Psoas muscle (tissue), 8 donors: ENCODE results near the gene R3HDM2. TPM values are rescaled to one million over a fixed set of nuclear protein-coding genes. Genes with fewer than 3 reads are reported as not detected.

ENCODE experiments used
- ATAC-seq, 4 donors: fragments of 200-7000 bp; cut with Tn5 transposase; one replicate each; pipeline ENCODE4 v1.9.1; 2020; ENCODE audit warnings: moderate library complexity in 3 of 4, mild to moderate bottlenecking in 2 of 4
- DNase-seq, 2 donors: peaks; one replicate each; pipeline ENCODE4 v3.0.0-alpha.2; 2020
- H3K27ac ChIP-seq: fragments of 200-600 bp; one replicate; pipeline ENCODE4 v1.8.0; 2022
- H3K27me3 ChIP-seq, 3 donors: fragments of 200-600 bp in 1 of 3; one replicate each; pipeline versions ENCODE4 v1.6.1 to v1.8.0; 2013 to 2022; ENCODE audit warnings: low read length in 2 of 3, mild to moderate bottlenecking in 2 of 3, moderate library complexity in 1 of 3; ENCODE audit not compliant: insufficient read depth in 3 of 3
- H3K36me3 ChIP-seq, 2 donors: fragments of 200-600 bp in 1 of 2; one replicate each; pipeline versions ENCODE4 v1.6.1 to v1.8.0; 2013 to 2022; ENCODE audit warnings: low read depth in 1 of 2, mild to moderate bottlenecking in 1 of 2, moderate library complexity in 1 of 2; ENCODE audit not compliant: insufficient read depth in 1 of 2
- H3K4me1 ChIP-seq: fragments of 200-600 bp; one replicate; pipeline ENCODE4 v1.8.0; 2022
- H3K4me3 ChIP-seq: fragments of 200-600 bp; one replicate; pipeline ENCODE4 v1.8.0; 2022; ENCODE audit warnings: mild to moderate bottlenecking
- H3K9me3 ChIP-seq: fragments of 200-600 bp; one replicate; pipeline ENCODE4 v1.8.0; 2022
- WGBS, 3 donors: extraction: QIAGEN DNeasy Blood & Tissue Kit; methylation state at CpG; one replicate each; pipeline versions ENCODE4 v1.1.6 to v1.1.7; 2013; 5-methylcytosine and 5-hydroxymethylcytosine counted together
- intact Hi-C, 2 donors: fragments of 100-400 bp; cut with DNase I; formaldehyde crosslinking; loops; one replicate each; pipeline versions ENCODE4 v1.11.0 to v1.14.2; 2022
- polyA plus RNA-seq, 3 donors: library from polyadenylated mRNA; stranded (reverse); fragments of 200-250 nt; gene quantifications; one replicate each; pipeline ENCODE4 v1.2.3, GENCODE V29; 2013
- total RNA-seq, 4 donors: library from RNA; stranded (reverse); fragmentation: NEBNext Ultra II Directional in 2 of 4; extraction: Animal tissue kit (Norgen Biotek cat#: 25700) in 2 of 4; gene quantifications; one replicate each; pipeline versions ENCODE4 v1.2.1 to v1.2.4, GENCODE V29; 2021 to 2023
- TF ChIP-seq, protein P1 (sequence below): fragments of 200-600 bp; IDR thresholded peaks from one replicate; pipeline ENCODE4 v1.8.0; 2022; ENCODE audit warnings: antibody characterized with exemption
- donor health status: healthy with polysubstance abuse.
- donor health status: DM: no; HTN: no; CAD: no; lungs with moderate emphysema.
- donor health status: Bipolar disorder and iron deficiency.
- donor health status: healthy.
- donor health status: DM: yes; HTN: yes; CAD: no.
- donor health status: DM: no; HTN: no; CAD: no.
- donor health status: DM: no; HTN: no; CAD: no.
- donor health status: DM: yes; HTN: yes; CAD: no.

The R3HDM2 gene
- total and polyA plus RNA-seq, 7 donors: 12.1 to 64.9 (median 41.4) TPM

DNA sequence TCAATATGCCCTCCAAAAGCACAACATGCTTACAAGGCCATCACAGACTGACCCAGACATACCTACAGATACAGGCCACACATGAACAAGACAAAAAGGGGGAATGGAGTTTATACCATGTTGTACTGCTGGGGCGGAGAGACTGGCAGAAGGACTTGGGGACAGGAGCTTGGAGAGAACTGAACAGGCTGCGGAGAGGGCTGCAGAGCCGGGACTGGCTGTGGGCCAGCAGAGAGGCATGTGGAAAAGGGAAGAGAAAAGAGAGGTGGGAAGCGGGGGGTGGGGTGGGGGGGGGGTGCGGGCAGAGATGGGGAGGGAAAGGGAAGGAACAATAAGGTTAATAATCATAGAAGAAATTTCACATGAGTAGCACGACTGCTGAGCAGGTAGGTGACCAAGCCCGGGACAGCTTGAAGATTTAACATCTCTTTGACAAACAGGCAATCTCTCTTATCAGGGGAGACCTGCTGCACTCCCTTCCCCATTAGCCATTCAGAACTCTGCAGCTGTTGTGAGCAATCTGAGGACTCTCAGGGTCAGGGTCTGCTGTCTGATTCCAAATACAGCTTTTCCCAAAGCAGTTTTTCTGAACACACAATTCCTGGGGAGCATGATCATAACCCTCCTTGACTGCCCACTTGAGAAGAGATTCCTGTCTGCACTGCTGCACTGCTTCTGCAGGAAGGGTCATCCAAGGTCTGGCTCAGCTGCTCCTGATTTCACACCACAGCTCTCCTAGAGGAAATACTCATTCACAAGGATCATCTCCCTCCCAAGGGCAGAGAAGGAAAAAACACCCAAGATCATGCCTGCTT is 158.3 kb downstream of the R3HDM2 start:
- intact Hi-C loops: no loop called here
- ATAC-seq: peak; percentile 68 to 90 (median 80)
- no peak overlapping the region for H3K4me3 ChIP-seq
- peaks cover 19% of the 10 kb centered on the region for H3K4me1 ChIP-seq
- DNase-seq: no peak
- TF ChIP-seq, protein P1, sequence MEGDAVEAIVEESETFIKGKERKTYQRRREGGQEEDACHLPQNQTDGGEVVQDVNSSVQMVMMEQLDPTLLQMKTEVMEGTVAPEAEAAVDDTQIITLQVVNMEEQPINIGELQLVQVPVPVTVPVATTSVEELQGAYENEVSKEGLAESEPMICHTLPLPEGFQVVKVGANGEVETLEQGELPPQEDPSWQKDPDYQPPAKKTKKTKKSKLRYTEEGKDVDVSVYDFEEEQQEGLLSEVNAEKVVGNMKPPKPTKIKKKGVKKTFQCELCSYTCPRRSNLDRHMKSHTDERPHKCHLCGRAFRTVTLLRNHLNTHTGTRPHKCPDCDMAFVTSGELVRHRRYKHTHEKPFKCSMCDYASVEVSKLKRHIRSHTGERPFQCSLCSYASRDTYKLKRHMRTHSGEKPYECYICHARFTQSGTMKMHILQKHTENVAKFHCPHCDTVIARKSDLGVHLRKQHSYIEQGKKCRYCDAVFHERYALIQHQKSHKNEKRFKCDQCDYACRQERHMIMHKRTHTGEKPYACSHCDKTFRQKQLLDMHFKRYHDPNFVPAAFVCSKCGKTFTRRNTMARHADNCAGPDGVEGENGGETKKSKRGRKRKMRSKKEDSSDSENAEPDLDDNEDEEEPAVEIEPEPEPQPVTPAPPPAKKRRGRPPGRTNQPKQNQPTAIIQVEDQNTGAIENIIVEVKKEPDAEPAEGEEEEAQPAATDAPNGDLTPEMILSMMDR: no peak
- H3K9me3 ChIP-seq: no peaks in the 10 kb centered on the region
- H3K36me3 ChIP-seq: peaks cover 0 to 46% of the 10 kb centered on the region in 2 donors
- WGBS, 3 donors: 25 to 28% (median 26%) methylated on average over 6 to 7 of the region's 7 CpGs
- no peaks in the 10 kb centered on the region for H3K27me3 ChIP-seq
- no peak overlapping the region for H3K27ac ChIP-seq

DNA sequence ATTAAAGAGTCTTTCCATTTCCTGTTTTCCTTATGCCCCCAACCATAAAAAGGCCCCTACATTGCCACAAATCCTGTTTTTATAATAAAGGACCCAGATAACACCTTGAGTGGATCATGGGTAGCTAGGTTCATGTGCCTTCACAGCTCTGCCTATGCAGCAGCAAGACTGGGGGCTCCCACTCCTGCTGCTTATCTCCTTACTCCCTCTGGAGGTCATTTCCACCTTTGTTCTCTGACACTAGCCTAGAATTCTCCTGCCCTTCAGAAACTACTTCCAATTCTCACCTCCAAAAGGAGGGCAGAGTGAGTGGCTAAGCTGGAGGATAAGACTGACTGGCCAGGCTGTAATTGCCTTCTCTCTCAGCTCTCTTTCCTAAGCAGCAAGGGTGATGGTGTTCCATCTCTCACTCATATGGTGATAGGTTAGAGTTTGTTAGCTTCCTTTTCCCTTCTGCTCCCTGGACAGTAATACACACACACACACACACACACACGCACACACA is 159.8 kb downstream of the R3HDM2 start:
- WGBS, 3 donors: 81 to 88% (median 83%) methylated on average over 1 of the region's 1 CpG
- intact Hi-C loops: no loop called here
- H3K9me3 ChIP-seq: no peaks in the 10 kb centered on the region

DNA sequence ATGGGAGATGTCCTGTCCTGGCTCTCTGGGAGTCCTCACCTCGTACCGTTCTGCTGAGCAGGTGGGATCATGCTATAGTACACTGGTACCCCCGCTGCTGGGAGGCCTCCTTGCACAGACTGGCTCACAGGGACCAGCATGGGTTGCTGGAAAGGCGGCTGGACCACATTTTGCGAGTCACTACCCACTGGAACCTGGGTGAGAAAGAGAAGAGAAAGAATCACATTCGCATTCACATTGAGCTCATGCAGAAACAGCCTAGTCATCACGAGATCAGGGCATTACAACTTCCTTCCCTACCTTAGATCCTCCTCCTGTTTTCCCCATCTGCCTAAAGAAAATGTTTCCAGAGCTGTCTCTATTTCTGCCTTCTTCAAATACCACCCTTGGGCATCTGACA is 162.6 kb downstream of the R3HDM2 start:
- Histone ChIP-seq H3K4me1 (peaks cover 35% of the 10 kb centered on the region), H3K4me3 (no peak overlapping the region), H3K27me3 (no peaks in the 10 kb centered on the region), H3K36me3 (peaks cover 0 to 45% of the 10 kb centered on the region in 2 donors), H3K9me3 (no peaks in the 10 kb centered on the region), H3K27ac (no peak overlapping the region)
- DNase-seq (no peak), ATAC-seq (no peak)
- intact Hi-C loops: no loop called here
- WGBS, 3 donors: 82 to 88% (median 87%) methylated on average over 7 of the region's 7 CpGs
- TF ChIP-seq, protein P1: no peak

More for the DNA sequence above, 159.8 kb downstream of the R3HDM2 start:
- ATAC-seq (peak in 3 of 4 donors; percentile 41 to 44 (median 43)), DNase-seq (no peak)
- Histone ChIP-seq H3K36me3 (peaks cover 0 to 57% of the 10 kb centered on the region in 2 donors), H3K4me3 (no peak overlapping the region), H3K27ac (no peak overlapping the region), H3K27me3 (no peaks in the 10 kb centered on the region), H3K4me1 (peaks cover 19% of the 10 kb centered on the region)
- TF ChIP-seq, protein P1: peak; percentile 23

DNA sequence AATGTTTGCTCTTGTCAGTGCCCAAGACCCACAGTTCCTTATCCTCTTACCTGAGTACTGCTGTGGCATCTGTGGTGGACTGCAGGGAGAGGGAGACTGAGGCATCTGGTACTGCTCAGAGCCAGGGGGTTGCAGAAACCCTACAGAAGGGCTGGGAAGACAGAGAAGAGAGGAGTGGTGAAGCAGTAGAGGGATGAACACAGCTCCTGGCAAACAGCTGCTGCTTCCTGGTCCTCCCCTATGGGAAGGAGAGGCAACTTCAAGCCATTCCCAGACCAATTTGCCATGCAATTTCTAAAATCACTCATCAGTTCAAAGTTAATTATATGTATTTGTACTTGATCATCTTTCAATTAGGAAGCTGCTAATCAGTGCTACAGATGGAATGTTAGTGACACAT is 164.2 kb downstream of the R3HDM2 start:
- intact Hi-C loops: no loop called here
- H3K36me3 ChIP-seq: peaks cover 0 to 39% of the 10 kb centered on the region in 2 donors
- no peaks in the 10 kb centered on the region for H3K9me3 ChIP-seq
- ATAC-seq (no peak), DNase-seq (no peak)
- H3K4me3 ChIP-seq: no peak overlapping the region
- TF ChIP-seq, protein P1: no peak
- no peaks in the 10 kb centered on the region for H3K27me3 ChIP-seq
- no peak overlapping the region for H3K27ac ChIP-seq
- H3K4me1 ChIP-seq: peaks cover 36% of the 10 kb centered on the region
